Measurements from ENCODE around the gene TAS2R5.
"Not testable (repeated sequence)": the region's sequence is repeated elsewhere in the genome, so short reads cannot be mapped to it uniquely, and the experiment has no call there.

TAS2R5 gene

GRCh38 chr7:141822432-141822831 lies 32.4 kb downstream of the TAS2R5 start:
- not testable (repeated sequence) for H3K27ac Mint-ChIP-seq; DNase-seq; H3K4me3 Mint-ChIP-seq; ATAC-seq (replicated peaks); H3K27me3 Mint-ChIP-seq; H3K4me1 Mint-ChIP-seq
- peaks cover 30 to 35% of the 10 kb centered on the region in 2 donors for H3K9me3 Mint-ChIP-seq
- peaks cover 26 to 46% of the 10 kb centered on the region in 2 donors for H3K36me3 Mint-ChIP-seq

- no peaks in the 10 kb centered on the region for H3K27me3 Mint-ChIP-seq
- no peaks in the 10 kb centered on the region for H3K9me3 Mint-ChIP-seq
- H3K27ac Mint-ChIP-seq: no peak overlapping the region
- H3K4me1 Mint-ChIP-seq: no peaks in the 10 kb centered on the region
- DNase-seq: no peak
- no peak for ATAC-seq (replicated peaks)
- H3K36me3 Mint-ChIP-seq: no peaks in the 10 kb centered on the region
- no peak overlapping the region for H3K4me3 Mint-ChIP-seq
Observed at GRCh38 chr7:141837683-141838082, 47.7 kb downstream of the TAS2R5 start.

GRCh38 chr7:141838581-141838980 lies 48.6 kb downstream of the TAS2R5 start:
- no peaks in the 10 kb centered on the region for H3K9me3 Mint-ChIP-seq
- ATAC-seq (replicated peaks) (no peak), DNase-seq (no peak)
- H3K27ac Mint-ChIP-seq: no peak overlapping the region
- no peaks in the 10 kb centered on the region for H3K4me1 Mint-ChIP-seq
- no peaks in the 10 kb centered on the region for H3K27me3 Mint-ChIP-seq
- H3K36me3 Mint-ChIP-seq: no peaks in the 10 kb centered on the region
- no peak overlapping the region for H3K4me3 Mint-ChIP-seq

- Mint-ChIP-seq H3K4me1 (no peaks in the 10 kb centered on the region), H3K9me3 (no peaks in the 10 kb centered on the region), H3K27ac (no peak overlapping the region), H3K27me3 (no peaks in the 10 kb centered on the region), H3K4me3 (no peak overlapping the region), H3K36me3 (no peaks in the 10 kb centered on the region)
- ATAC-seq (replicated peaks) (no peak), DNase-seq (no peak)
Observed at GRCh38 chr7:141839256-141839655, 49.2 kb downstream of the TAS2R5 start.

- ATAC-seq (replicated peaks) (no peak), DNase-seq (no peak)
- H3K27me3 Mint-ChIP-seq: no peaks in the 10 kb centered on the region
- no peaks in the 10 kb centered on the region for H3K9me3 Mint-ChIP-seq
- H3K4me1 Mint-ChIP-seq: no peaks in the 10 kb centered on the region
- H3K4me3 Mint-ChIP-seq: no peak overlapping the region
- H3K27ac Mint-ChIP-seq: no peak overlapping the region
- H3K36me3 Mint-ChIP-seq: no peaks in the 10 kb centered on the region
Observed at GRCh38 chr7:141840708-141841107, 50.7 kb downstream of the TAS2R5 start.
